ENCODE measurements around the gene GTPBP2. TPM values are rescaled to one million over a fixed set of nuclear protein-coding genes. Genes with fewer than 3 reads are reported as not detected.

The GTPBP2 gene
- total and polyA plus RNA-seq, 2 of the 8 experiments (the other 6 are each of a cell fraction or from before 2014, with no cell fraction given), result 58.3 to 86.1 TPM

- H3K23me2 ChIP-seq (ENCODE audit: low read depth, low read length), result no peaks in the 10 kb centered on the region
- no peak overlapping the region for H3K18ac ChIP-seq (ENCODE audit: extremely low read depth, low read length)
- no peak for TF ChIP-seq BACH1 (IDR thresholded peaks at IDR 0.05; ENCODE audit: low read length)
- no peak for TF ChIP-seq SP2 (IDR thresholded peaks at IDR 0.05; ENCODE audit: low read length)
- no peak for TF ChIP-seq SUZ12 (IDR thresholded peaks at IDR 0.05; ENCODE audit: low read length)
- no peak for TF ChIP-seq ATF2 (IDR thresholded peaks at IDR 0.05; ENCODE audit: low read length)
- H4K5ac ChIP-seq (ENCODE audit: insufficient read length, low read depth, low read length), result no peak overlapping the region
- no peak overlapping the region for H2BK120ac ChIP-seq (replicated peaks; ENCODE audit: low read depth, low read length)
- H2AFZ ChIP-seq (ENCODE audit: low read length), result no peak overlapping the region
- no peak overlapping the region for H2BK5ac ChIP-seq (ENCODE audit: low read depth, low read length)
- DNase-seq (ENCODE audit: low read depth in 1 of 2, low spot score in 2 of 2) (no peak), FAIRE-seq (no peak)
- H3K4me2 ChIP-seq (ENCODE audit: insufficient read depth in 1 of 2, low read depth in 2 of 2, low read length in 2 of 2), result no peak overlapping the region
- H3K4ac ChIP-seq (replicated peaks; ENCODE audit: insufficient read length, low read depth, low read length), result no peak overlapping the region
- H3K27ac ChIP-seq (ENCODE audit: low read depth, low read length), result no peak overlapping the region
- no peak overlapping the region for H3K9ac ChIP-seq (replicated peaks in 1 of 4; ENCODE audit: extremely low read depth in 1 of 4, low read depth in 3 of 4, low read length in 3 of 4)
- CTCF ChIA-PET (ENCODE audit: partially characterized antibody), result interaction anchor here (0.8 kb wide), 3 partner anchors 14 to 495 kb away, joined by 3 to 4 read pairs (median 3); no protein-coding TSS in a partner anchor
- no peak overlapping the region for H3K4me3 ChIP-seq (ENCODE audit: extremely low read depth in 1 of 4, insufficient read depth in 2 of 4, low read depth in 3 of 4, low read length in 4 of 4)
- WGBS, 2 experiments (ENCODE audit: extremely low coverage in 1 of 2, insufficient coverage in 1 of 2, insufficient read length in 1 of 2, insufficient replicate concordance in 2 of 2, low coverage in 1 of 2, low lambda C conversion rate in 2 of 2, missing lambda C conversion rate in 1 of 2), result 93% methylated on average over 1 of the region's 1 CpG; no CpG with 5 or more reads in 1 of the 2 experiments
- no peaks in the 10 kb centered on the region for H3K4me1 ChIP-seq (replicated peaks in 1 of 4; ENCODE audit: control insufficient read depth in 3 of 4, insufficient read depth in 4 of 4, low read length in 3 of 4)
- H3K79me2 ChIP-seq (ENCODE audit: control insufficient read depth in 1 of 2, insufficient read depth in 2 of 2, low read length in 2 of 2), result no peaks in the 10 kb centered on the region
- no peaks in the 10 kb centered on the region for H4K20me1 ChIP-seq (replicated peaks in 1 of 2; ENCODE audit: control insufficient read depth in 1 of 2, insufficient read depth in 2 of 2, low read length in 2 of 2)
- no peaks in the 10 kb centered on the region for H3K27me3 ChIP-seq (replicated peaks in 1 of 4; ENCODE audit: control insufficient read depth in 3 of 4, extremely low read depth in 1 of 4, insufficient read depth in 3 of 4, low read length in 3 of 4)
- H2BK15ac ChIP-seq (ENCODE audit: low read length), result no peak overlapping the region
- peaks cover 0 to 9% (median 2%) of the 10 kb centered on the region in 4 experiments; a peak in 3 of 8 replicates for H3K36me3 ChIP-seq (ENCODE audit: control insufficient read depth in 2 of 4, insufficient read depth in 4 of 4, low read length in 3 of 4)
- POLR2A ChIA-PET (ENCODE audit: partially characterized antibody), result interaction anchor here (1.4 kb wide), 1 partner anchor 19 kb away, joined by 5 read pairs; the partner anchor contains the start of genes POLH and XPO5
- no peak overlapping the region for H4K8ac ChIP-seq (ENCODE audit: extremely low read depth, insufficient read depth, low read length)
- no peaks in the 10 kb centered on the region for H3K79me1 ChIP-seq (ENCODE audit: low read depth, low read length)
- no peak overlapping the region for H3K56ac ChIP-seq (replicated peaks; ENCODE audit: insufficient read length, low read depth, low read length)
- H3K23ac ChIP-seq (ENCODE audit: insufficient read length), result no peak overlapping the region
- H2AK5ac ChIP-seq (ENCODE audit: low read depth, low read length), result no peak overlapping the region
- no peak overlapping the region for H3K14ac ChIP-seq (ENCODE audit: insufficient read length)
- H3K9me3 ChIP-seq (ENCODE audit: insufficient read depth in 2 of 2, low read depth in 1 of 2, low read length in 1 of 2), result no peaks in the 10 kb centered on the region
- no peak overlapping the region for H2BK12ac ChIP-seq (ENCODE audit: low read depth, low read length)
- no peak overlapping the region for H4K91ac ChIP-seq (replicated peaks; ENCODE audit: insufficient read length, low read length)
- H2BK20ac ChIP-seq (ENCODE audit: low read length), result no peak overlapping the region
Measured at GRCh38 chr6:43593938-43594337, 35.1 kb downstream of the GTPBP2 start.
